Measurements from ENCODE around the gene AMH. TPM values are rescaled to one million over a fixed set of nuclear protein-coding genes. Genes with fewer than 3 reads are reported as not detected.
A peak's percentile ranks its signal among the peaks of the same experiment; 100 is the strongest.
"Not testable (repeated sequence)": the region's sequence is repeated elsewhere in the genome, so short reads cannot be mapped to it uniquely, and the experiment has no call there.

Gene AMH
- 3.5 TPM for total RNA-seq
- not detected for polyA plus RNA-seq

- Mint-ChIP-seq H3K36me3 (no peaks in the 10 kb centered on the region), H3K9me3 (no peaks in the 10 kb centered on the region), H3K27ac (no peak within 1 kb of the TSS), H3K4me3 (peak within 1 kb of the TSS in 3 of 4 donors; percentile 27 to 54 (median 33)), H3K27me3 (peaks cover 12% of the 10 kb centered on the region), H3K4me1 (peaks cover 0 to 15% (median 0%) of the 10 kb centered on the region in 4 donors)
- Histone ChIP-seq H3K36me3 (ENCODE audit: control insufficient read depth, insufficient read depth, low read length) (peaks cover 34% of the 10 kb centered on the region), H3K4me1 (ENCODE audit: control insufficient read depth, insufficient read depth, low read length, poor library complexity, severe bottlenecking) (peaks cover 41% of the 10 kb centered on the region), H3K4me3 (ENCODE audit: low read depth, low read length) (no peak within 1 kb of the TSS), H3K27ac (ENCODE audit: insufficient read depth, low read length, poor library complexity, severe bottlenecking) (no peak within 1 kb of the TSS), H3K9me3 (ENCODE audit: control insufficient read depth in 2 of 2, low read length in 2 of 2) (no peaks in the 10 kb centered on the region), H3K27me3 (ENCODE audit: control insufficient read depth, insufficient read depth, low read length) (no peaks in the 10 kb centered on the region)
- DNase-seq, result no peak
- no peak for ATAC-seq (ENCODE audit: low read depth in 2 of 2)
Observed at GRCh38 chr19:2249010-2249866, at the start of gene AMH. TSS of gene AMH (plus strand) at chr19:2249323. CDS start at chr19:2249333, 10 bp downstream.

GRCh38 chr19:2199861-2200623 lies 49.1 kb upstream of the AMH start:
- H3K27me3 Mint-ChIP-seq, result no peaks in the 10 kb centered on the region
- no peak overlapping the region for H3K4me3 Mint-ChIP-seq
- peaks cover 0 to 9% (median 0%) of the 10 kb centered on the region in 4 donors for H3K4me1 Mint-ChIP-seq
- peak overlapping the region in 1 of 3 donors; percentile 43 for H3K27ac Mint-ChIP-seq
- Histone ChIP-seq H3K4me3 (ENCODE audit: low read depth, low read length) (no peak overlapping the region), H3K27ac (ENCODE audit: insufficient read depth, low read length, poor library complexity, severe bottlenecking) (no peak overlapping the region), H3K36me3 (ENCODE audit: control insufficient read depth, insufficient read depth, low read length) (peaks cover 7% of the 10 kb centered on the region), H3K9me3 (ENCODE audit: control insufficient read depth in 2 of 2, low read length in 2 of 2) (no peaks in the 10 kb centered on the region), H3K4me1 (ENCODE audit: control insufficient read depth, insufficient read depth, low read length, poor library complexity, severe bottlenecking) (no peaks in the 10 kb centered on the region), H3K27me3 (ENCODE audit: control insufficient read depth, insufficient read depth, low read length) (no peaks in the 10 kb centered on the region)
- peaks cover 6% of the 10 kb centered on the region for H3K36me3 Mint-ChIP-seq
- no peaks in the 10 kb centered on the region for H3K9me3 Mint-ChIP-seq
- ATAC-seq (ENCODE audit: low read depth in 2 of 2) (no peak), DNase-seq (no peak)

DNA sequence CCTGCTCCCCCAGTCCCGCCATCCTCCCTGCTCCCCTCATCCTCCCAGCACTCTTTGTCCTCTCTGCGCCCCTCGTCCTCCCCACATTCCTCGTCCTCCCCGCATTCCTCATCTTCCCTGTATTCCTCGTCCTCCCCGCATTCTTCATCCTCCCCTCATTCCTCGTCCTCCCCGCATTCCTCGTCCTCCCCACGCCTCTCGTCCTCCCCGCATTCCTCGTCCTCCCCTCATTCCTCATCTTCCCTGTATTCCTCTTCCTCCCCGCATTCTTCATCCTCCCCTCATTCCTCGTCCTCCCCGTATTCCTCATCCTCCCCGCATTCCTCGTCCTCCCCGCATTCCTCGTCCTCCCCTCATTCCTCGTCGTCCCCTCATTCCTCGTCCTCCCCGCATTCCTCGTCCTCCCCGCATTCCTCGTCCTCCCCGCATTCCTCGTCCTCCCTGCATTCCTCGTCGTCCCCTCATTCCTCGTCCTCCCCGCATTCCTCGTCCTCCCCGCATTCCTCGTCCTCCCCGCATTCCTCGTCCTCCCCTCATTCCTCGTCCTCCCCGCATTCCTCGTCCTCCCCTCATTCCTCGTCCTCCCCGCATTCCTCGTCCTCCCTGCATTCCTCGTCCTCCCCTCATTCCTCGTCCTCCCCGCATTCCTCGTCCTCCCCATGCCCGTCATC lies 48.4 kb upstream of the AMH start:
- not testable (repeated sequence) for DNase-seq; H3K36me3 ChIP-seq (ENCODE audit: control insufficient read depth, insufficient read depth, low read length); H3K27me3 Mint-ChIP-seq; H3K4me1 ChIP-seq (ENCODE audit: control insufficient read depth, insufficient read depth, low read length, poor library complexity, severe bottlenecking); H3K4me3 ChIP-seq (ENCODE audit: low read depth, low read length); H3K27me3 ChIP-seq (ENCODE audit: control insufficient read depth, insufficient read depth, low read length); ATAC-seq (ENCODE audit: low read depth in 2 of 2); H3K27ac ChIP-seq (ENCODE audit: insufficient read depth, low read length, poor library complexity, severe bottlenecking); H3K4me3 Mint-ChIP-seq; H3K27ac Mint-ChIP-seq; H3K9me3 Mint-ChIP-seq; H3K9me3 ChIP-seq (ENCODE audit: control insufficient read depth in 2 of 2, low read length in 2 of 2)
- peaks cover 0 to 10% (median 0%) of the 10 kb centered on the region in 4 donors for H3K4me1 Mint-ChIP-seq
- H3K36me3 Mint-ChIP-seq, result peaks cover 10% of the 10 kb centered on the region

DNA sequence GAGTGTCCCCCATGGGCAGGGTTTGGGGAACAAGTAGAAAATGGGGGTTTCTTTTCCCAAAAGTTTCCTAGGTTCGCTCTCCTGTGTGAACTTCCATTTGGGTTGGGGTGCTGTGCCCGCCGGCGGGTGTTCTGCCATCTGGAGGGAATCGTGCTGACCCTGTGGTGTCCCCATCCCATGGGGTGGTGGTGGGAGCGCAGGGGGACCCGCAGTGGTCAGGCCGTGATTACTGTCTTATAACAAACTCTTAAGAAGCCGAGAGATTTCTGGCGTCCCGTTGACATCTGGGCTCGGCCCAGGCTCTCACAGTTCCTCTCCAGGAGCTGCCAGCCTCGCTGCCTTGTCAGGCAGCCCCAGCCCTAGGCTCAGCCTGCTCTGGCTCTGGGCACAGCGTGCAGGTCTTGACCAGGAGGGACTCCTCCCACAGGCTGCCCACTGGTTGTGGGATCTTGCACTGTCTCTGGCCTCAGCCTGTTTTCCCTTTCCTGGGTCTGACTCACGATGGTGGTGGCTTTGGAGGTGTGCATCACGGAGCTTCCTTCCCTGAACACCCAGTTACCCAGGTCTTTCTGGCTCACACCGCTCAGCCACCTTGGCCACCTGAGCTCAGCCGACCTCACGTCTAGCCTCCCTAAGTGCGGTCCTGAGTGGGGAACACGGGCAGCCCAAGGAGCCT lies 47.5 kb upstream of the AMH start:
- Mint-ChIP-seq H3K4me1 (peaks cover 0 to 10% (median 0%) of the 10 kb centered on the region in 4 donors), H3K36me3 (peaks cover 13% of the 10 kb centered on the region), H3K27ac (no peak overlapping the region), H3K4me3 (no peak overlapping the region), H3K27me3 (no peaks in the 10 kb centered on the region), H3K9me3 (no peaks in the 10 kb centered on the region)
- H3K4me1 ChIP-seq (ENCODE audit: control insufficient read depth, insufficient read depth, low read length, poor library complexity, severe bottlenecking), result no peaks in the 10 kb centered on the region
- H3K9me3 ChIP-seq (ENCODE audit: control insufficient read depth in 2 of 2, low read length in 2 of 2), result no peaks in the 10 kb centered on the region
- no peak for DNase-seq
- no peak overlapping the region for H3K4me3 ChIP-seq (ENCODE audit: low read depth, low read length)
- H3K27me3 ChIP-seq (ENCODE audit: control insufficient read depth, insufficient read depth, low read length), result no peaks in the 10 kb centered on the region
- peaks cover 7% of the 10 kb centered on the region for H3K36me3 ChIP-seq (ENCODE audit: control insufficient read depth, insufficient read depth, low read length)
- no peak overlapping the region for H3K27ac ChIP-seq (ENCODE audit: insufficient read depth, low read length, poor library complexity, severe bottlenecking)
- no peak for ATAC-seq (ENCODE audit: low read depth in 2 of 2)

GRCh38 chr19:2202366-2202765 lies 46.8 kb upstream of the AMH start:
- no peaks in the 10 kb centered on the region for H3K9me3 Mint-ChIP-seq
- Histone ChIP-seq H3K9me3 (ENCODE audit: control insufficient read depth in 2 of 2, low read length in 2 of 2) (no peaks in the 10 kb centered on the region), H3K27me3 (ENCODE audit: control insufficient read depth, insufficient read depth, low read length) (no peaks in the 10 kb centered on the region), H3K4me3 (ENCODE audit: low read depth, low read length) (no peak overlapping the region), H3K36me3 (ENCODE audit: control insufficient read depth, insufficient read depth, low read length) (peaks cover 7% of the 10 kb centered on the region), H3K27ac (ENCODE audit: insufficient read depth, low read length, poor library complexity, severe bottlenecking) (no peak overlapping the region), H3K4me1 (ENCODE audit: control insufficient read depth, insufficient read depth, low read length, poor library complexity, severe bottlenecking) (no peaks in the 10 kb centered on the region)
- no peak overlapping the region for H3K4me3 Mint-ChIP-seq
- ATAC-seq (ENCODE audit: low read depth in 2 of 2) (no peak), DNase-seq (no peak)
- no peak overlapping the region for H3K27ac Mint-ChIP-seq
- no peaks in the 10 kb centered on the region for H3K27me3 Mint-ChIP-seq
- peaks cover 0 to 10% (median 0%) of the 10 kb centered on the region in 4 donors for H3K4me1 Mint-ChIP-seq
- peaks cover 15% of the 10 kb centered on the region for H3K36me3 Mint-ChIP-seq

DNA sequence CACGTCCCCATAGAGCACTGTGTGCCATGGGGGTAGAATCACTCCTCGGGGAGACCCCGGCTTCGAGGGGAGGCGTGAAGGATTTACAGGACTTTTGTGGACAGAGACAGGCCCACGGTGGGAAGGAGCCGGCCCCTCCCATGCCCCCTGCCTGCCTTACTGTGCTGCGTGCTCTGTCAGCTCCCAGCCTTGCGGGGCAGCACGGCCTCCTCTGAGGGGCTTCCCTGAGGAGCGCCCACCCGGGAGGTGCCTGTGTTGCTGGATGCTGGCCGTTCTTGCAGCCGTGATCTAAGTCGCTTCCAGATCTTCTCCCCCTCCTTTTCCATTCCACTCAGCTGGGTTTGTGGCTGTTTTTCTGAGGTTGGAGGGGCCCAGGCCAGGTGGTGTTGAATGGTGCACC lies 42.1 kb upstream of the AMH start:
- Histone ChIP-seq H3K36me3 (ENCODE audit: control insufficient read depth, insufficient read depth, low read length) (peaks cover 22% of the 10 kb centered on the region), H3K4me1 (ENCODE audit: control insufficient read depth, insufficient read depth, low read length, poor library complexity, severe bottlenecking) (no peaks in the 10 kb centered on the region), H3K27me3 (ENCODE audit: control insufficient read depth, insufficient read depth, low read length) (no peaks in the 10 kb centered on the region), H3K4me3 (ENCODE audit: low read depth, low read length) (no peak overlapping the region), H3K27ac (ENCODE audit: insufficient read depth, low read length, poor library complexity, severe bottlenecking) (no peak overlapping the region), H3K9me3 (ENCODE audit: control insufficient read depth in 2 of 2, low read length in 2 of 2) (no peaks in the 10 kb centered on the region)
- H3K4me3 Mint-ChIP-seq, result no peak overlapping the region
- no peaks in the 10 kb centered on the region for H3K27me3 Mint-ChIP-seq
- ATAC-seq (ENCODE audit: low read depth in 2 of 2) (no peak), DNase-seq (no peak)
- no peaks in the 10 kb centered on the region for H3K9me3 Mint-ChIP-seq
- peaks cover 19% of the 10 kb centered on the region for H3K36me3 Mint-ChIP-seq
- H3K27ac Mint-ChIP-seq, result peak overlapping the region in 1 of 3 donors; percentile 41
- H3K4me1 Mint-ChIP-seq, result peaks cover 0 to 4% (median 1%) of the 10 kb centered on the region in 4 donors
